ENCODE data around the gene RCN1. TPM values are rescaled to one million over a fixed set of nuclear protein-coding genes. Genes with fewer than 3 reads are reported as not detected.

RCN1 gene
- total RNA-seq, 4 donors from 2014 or later = 14.7 to 27.0 (median 18.1) TPM

DNA sequence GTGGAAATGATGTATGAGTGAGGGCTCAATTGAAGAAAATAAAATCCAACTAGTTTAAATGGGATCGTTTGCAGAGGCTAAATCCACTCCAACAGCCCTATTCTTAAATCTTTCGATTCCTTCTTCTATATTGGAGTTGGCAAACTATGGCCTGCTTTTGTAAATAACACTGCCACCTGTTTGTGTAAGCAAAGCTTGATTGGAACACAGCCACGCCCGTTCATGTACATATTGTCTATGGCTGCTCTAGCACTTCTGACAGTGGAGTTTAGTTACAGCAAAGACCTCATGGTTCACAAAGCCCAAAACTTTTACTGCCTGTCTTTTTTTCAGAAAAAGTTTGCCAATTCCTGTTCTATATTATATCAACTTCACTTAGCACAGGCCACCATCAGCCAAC is 40.6 kb upstream of the RCN1 start:
- H3K9me3 ChIP-seq = no peaks in the 10 kb centered on the region
- in situ Hi-C loops (cut with MboI; ENCODE audit: low sequenced_read_pairs in 4 of 4) = loop anchor here in 3 of 4 donors (5.0 kb wide), 1 partner anchor 122 kb away; no protein-coding TSS in a partner anchor
- no peak overlapping the region for H3K4me3 ChIP-seq
- peaks cover 0 to 3% (median 0%) of the 10 kb centered on the region in 3 donors for H3K27me3 ChIP-seq
- intact Hi-C loops (cut with DNase I; ENCODE audit: low total_unique reads) = no loop called here
- no peak for TF ChIP-seq POLR2A (IDR thresholded peaks at IDR 0.05)
- TF ChIP-seq, protein P1, sequence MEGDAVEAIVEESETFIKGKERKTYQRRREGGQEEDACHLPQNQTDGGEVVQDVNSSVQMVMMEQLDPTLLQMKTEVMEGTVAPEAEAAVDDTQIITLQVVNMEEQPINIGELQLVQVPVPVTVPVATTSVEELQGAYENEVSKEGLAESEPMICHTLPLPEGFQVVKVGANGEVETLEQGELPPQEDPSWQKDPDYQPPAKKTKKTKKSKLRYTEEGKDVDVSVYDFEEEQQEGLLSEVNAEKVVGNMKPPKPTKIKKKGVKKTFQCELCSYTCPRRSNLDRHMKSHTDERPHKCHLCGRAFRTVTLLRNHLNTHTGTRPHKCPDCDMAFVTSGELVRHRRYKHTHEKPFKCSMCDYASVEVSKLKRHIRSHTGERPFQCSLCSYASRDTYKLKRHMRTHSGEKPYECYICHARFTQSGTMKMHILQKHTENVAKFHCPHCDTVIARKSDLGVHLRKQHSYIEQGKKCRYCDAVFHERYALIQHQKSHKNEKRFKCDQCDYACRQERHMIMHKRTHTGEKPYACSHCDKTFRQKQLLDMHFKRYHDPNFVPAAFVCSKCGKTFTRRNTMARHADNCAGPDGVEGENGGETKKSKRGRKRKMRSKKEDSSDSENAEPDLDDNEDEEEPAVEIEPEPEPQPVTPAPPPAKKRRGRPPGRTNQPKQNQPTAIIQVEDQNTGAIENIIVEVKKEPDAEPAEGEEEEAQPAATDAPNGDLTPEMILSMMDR (IDR thresholded peaks at IDR 0.05 in 4 of 5, conservative IDR thresholded peaks at IDR 0.05 in 1 of 5) = no peak
- no peaks in the 10 kb centered on the region for H3K4me1 ChIP-seq
- H3K36me3 ChIP-seq = no peaks in the 10 kb centered on the region
- no peak overlapping the region for H3K27ac ChIP-seq
- no peak for DNase-seq
- no peak for ATAC-seq

DNA sequence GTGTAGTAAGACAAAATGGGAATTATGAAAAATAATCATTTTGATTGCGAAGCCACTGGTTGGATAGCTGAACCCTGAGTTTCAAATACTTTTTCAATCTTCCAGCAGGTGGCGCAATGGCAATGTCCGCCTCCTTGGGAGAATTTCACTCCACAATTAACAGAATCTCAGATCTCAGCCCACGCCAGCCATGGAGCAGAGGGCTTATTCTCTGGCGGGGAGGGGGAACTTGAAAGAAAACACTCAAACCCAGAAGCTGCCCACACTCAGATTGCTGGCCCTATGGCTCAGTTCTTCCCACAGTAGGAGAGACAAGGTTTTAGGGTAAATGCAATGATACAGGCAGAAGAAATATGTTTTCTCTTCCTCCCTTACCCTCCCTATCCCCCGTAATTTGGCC is 38.7 kb upstream of the RCN1 start:
- Histone ChIP-seq H3K4me1 (no peaks in the 10 kb centered on the region), H3K9me3 (no peaks in the 10 kb centered on the region), H3K27me3 (peaks cover 0 to 3% (median 0%) of the 10 kb centered on the region in 3 donors), H3K36me3 (no peaks in the 10 kb centered on the region), H3K4me3 (no peak overlapping the region), H3K27ac (no peak overlapping the region)
- peak in 1 of 2 donors; percentile 15 for DNase-seq
- in situ Hi-C loops (cut with MboI; ENCODE audit: low sequenced_read_pairs in 4 of 4) (loop anchor here in 3 of 4 donors (5.0 kb wide), 1 partner anchor 120 kb away; no protein-coding TSS in a partner anchor), intact Hi-C loops (cut with DNase I; ENCODE audit: low total_unique reads) (loop anchor here (1.0 kb wide), 1 partner anchor 124 kb away; no protein-coding TSS in a partner anchor)
- TF ChIP-seq, protein P1 (IDR thresholded peaks at IDR 0.05 in 4 of 5, conservative IDR thresholded peaks at IDR 0.05 in 1 of 5) = peak; percentile 22 to 77 (median 59)
- no peak for TF ChIP-seq POLR2A (IDR thresholded peaks at IDR 0.05)
- ATAC-seq = no peak

DNA sequence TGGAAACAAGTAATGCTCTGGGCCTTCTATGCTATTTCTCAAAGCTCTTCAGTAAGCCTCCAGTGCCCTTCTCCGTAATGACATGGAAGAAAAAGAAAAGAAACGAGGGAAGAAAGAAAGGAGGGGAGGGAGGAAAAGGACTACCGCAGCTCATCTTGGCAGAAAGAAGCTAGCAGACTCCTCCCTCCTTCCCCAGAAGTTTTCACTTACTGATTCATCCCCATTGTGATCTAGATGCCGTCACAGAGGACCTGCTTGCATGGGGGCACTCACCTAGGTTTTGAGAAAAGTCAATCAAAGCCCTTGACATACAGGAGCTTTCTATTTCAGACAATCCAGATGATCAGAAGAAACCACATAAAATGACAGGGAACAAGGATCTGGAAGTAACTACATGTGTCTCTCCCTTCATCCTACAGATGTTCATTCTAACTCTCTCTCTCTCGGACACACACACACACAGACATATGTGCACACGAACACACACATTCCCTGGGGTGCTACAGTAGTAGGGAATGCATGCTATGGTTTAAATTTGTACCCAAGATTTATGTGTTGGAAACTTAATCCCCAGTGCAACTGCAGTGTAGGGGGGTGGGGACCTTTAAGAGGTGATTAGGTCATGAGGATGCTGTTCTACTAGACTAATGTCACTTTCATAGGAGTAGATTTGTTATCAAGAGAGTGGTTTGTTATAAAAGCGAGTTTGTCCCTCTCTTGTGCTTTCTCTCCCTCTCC is 37.6 kb upstream of the RCN1 start:
- Histone ChIP-seq H3K4me1 (no peaks in the 10 kb centered on the region), H3K27ac (no peak overlapping the region), H3K4me3 (no peak overlapping the region), H3K36me3 (no peaks in the 10 kb centered on the region), H3K9me3 (no peaks in the 10 kb centered on the region), H3K27me3 (peaks cover 0 to 3% (median 0%) of the 10 kb centered on the region in 3 donors)
- intact Hi-C loops (cut with DNase I; ENCODE audit: low total_unique reads) = no loop called here
- no peak for DNase-seq
- in situ Hi-C loops (cut with MboI; ENCODE audit: low sequenced_read_pairs in 4 of 4) = loop anchor here in 3 of 4 donors (5.0 kb wide), 1 partner anchor 119 kb away; no protein-coding TSS in a partner anchor
- TF ChIP-seq, protein P1 (IDR thresholded peaks at IDR 0.05 in 4 of 5, conservative IDR thresholded peaks at IDR 0.05 in 1 of 5) = no peak
- no peak for TF ChIP-seq POLR2A (IDR thresholded peaks at IDR 0.05)
- no peak for ATAC-seq

DNA sequence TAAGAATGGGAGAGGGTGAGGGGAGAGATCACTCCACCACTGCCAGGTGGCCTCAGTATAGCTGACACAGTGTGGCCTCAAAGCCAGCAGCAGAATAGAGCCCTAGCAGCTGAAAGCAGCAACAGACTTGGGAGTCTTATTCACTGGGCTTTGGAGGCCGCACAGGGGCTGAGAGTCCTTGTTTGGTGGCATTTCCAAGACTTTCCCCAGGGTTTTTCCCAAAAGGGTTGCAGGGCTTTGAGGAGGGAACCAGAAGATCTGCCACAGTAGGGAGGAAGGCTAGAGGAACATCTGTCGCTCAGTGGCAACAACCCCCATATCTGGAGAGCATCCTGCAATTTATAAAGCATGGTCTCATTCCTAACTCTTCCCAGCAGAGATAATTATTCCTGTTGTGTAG is 35.0 kb upstream of the RCN1 start:
- in situ Hi-C loops (cut with MboI; ENCODE audit: low sequenced_read_pairs in 4 of 4) = loop anchor here in 1 of 4 donors (5.0 kb wide), 1 partner anchor 116 kb away; no protein-coding TSS in a partner anchor
- H3K4me1 ChIP-seq = no peaks in the 10 kb centered on the region
- no peak for ATAC-seq
- TF ChIP-seq POLR2A (IDR thresholded peaks at IDR 0.05) = no peak
- TF ChIP-seq, protein P1 (IDR thresholded peaks at IDR 0.05 in 4 of 5, conservative IDR thresholded peaks at IDR 0.05 in 1 of 5) = no peak
- DNase-seq = no peak
- H3K36me3 ChIP-seq = no peaks in the 10 kb centered on the region
- no peaks in the 10 kb centered on the region for H3K9me3 ChIP-seq
- no peak overlapping the region for H3K27ac ChIP-seq
- no peak overlapping the region for H3K4me3 ChIP-seq
- H3K27me3 ChIP-seq = peaks cover 0 to 3% (median 0%) of the 10 kb centered on the region in 3 donors
- intact Hi-C loops (cut with DNase I; ENCODE audit: low total_unique reads) = no loop called here
